ENCODE results near the gene NTMT1.
A peak's percentile ranks its signal among the peaks of the same experiment; 100 is the strongest.

NTMT1 gene

GRCh38 chr9:129597355-129598088 is 28.4 kb upstream of the NTMT1 start:
- DNase-seq (ENCODE audit: low read depth): no peak

- DNase-seq (ENCODE audit: low read depth): no peak
These were observed 27.8 kb upstream of the NTMT1 start for GRCh38 chr9:129598089-129598596.

GRCh38 chr9:129601082-129601674 is 24.8 kb upstream of the NTMT1 start:
- no peak for DNase-seq (ENCODE audit: low read depth)

GRCh38 chr9:129602598-129603415 is 23.2 kb upstream of the NTMT1 start:
- no peak for DNase-seq (ENCODE audit: low read depth)

- DNase-seq (ENCODE audit: low read depth): no peak
These were observed 21.8 kb upstream of the NTMT1 start for GRCh38 chr9:129604056-129604765.

- DNase-seq (ENCODE audit: low read depth): no peak
These were observed 21.2 kb upstream of the NTMT1 start for GRCh38 chr9:129604766-129605163.

- DNase-seq (ENCODE audit: low read depth): no peak
These were observed 19.6 kb upstream of the NTMT1 start for GRCh38 chr9:129606161-129607026.

- no peak for DNase-seq (ENCODE audit: low read depth)
These were observed 19.0 kb upstream of the NTMT1 start for GRCh38 chr9:129607027-129607387.

GRCh38 chr9:129608561-129609481 is 17.1 kb upstream of the NTMT1 start:
- DNase-seq (ENCODE audit: low read depth): no peak

- no peak for DNase-seq (ENCODE audit: low read depth)
These were observed 16.3 kb upstream of the NTMT1 start for GRCh38 chr9:129609486-129610212.

- no peak for DNase-seq (ENCODE audit: low read depth)
These were observed 15.8 kb upstream of the NTMT1 start for GRCh38 chr9:129610213-129610472.

GRCh38 chr9:129610473-129611306 is 15.3 kb upstream of the NTMT1 start:
- DNase-seq (ENCODE audit: low read depth): peak; percentile 57

GRCh38 chr9:129611307-129611800 is 14.6 kb upstream of the NTMT1 start:
- DNase-seq (ENCODE audit: low read depth): no peak

- no peak for DNase-seq (ENCODE audit: low read depth)
These were observed 13.8 kb upstream of the NTMT1 start for GRCh38 chr9:129612123-129612522.

- DNase-seq (ENCODE audit: low read depth): no peak
These were observed 13.0 kb upstream of the NTMT1 start for GRCh38 chr9:129612815-129613519.

- no peak for DNase-seq (ENCODE audit: low read depth)
These were observed 12.3 kb upstream of the NTMT1 start for GRCh38 chr9:129613520-129614175.

GRCh38 chr9:129614932-129615331 is 11.0 kb upstream of the NTMT1 start:
- no peak for DNase-seq (ENCODE audit: low read depth)
